GM13977 (cell line): ENCODE measurements around the gene EBF4.
"Not testable (repeated sequence)": the region's sequence is repeated elsewhere in the genome, so short reads cannot be mapped to it uniquely, and the experiment has no call there.

Experiments used
- DNase-seq: peaks from one replicate; pipeline ENCODE4 v3.0.0; 2012; ENCODE audit warnings: low spot score
- CTCF ChIP-seq: IDR thresholded peaks from 2 replicates; pipeline ENCODE4 v1.5.1; 2012; ENCODE audit warnings: mild to moderate bottlenecking, control low read depth; ENCODE audit not compliant: insufficient read depth; ENCODE audit errors: extremely low read depth, missing control alignments
- in situ Hi-C: fragments of 300-500 bp; cut with MboI; formaldehyde crosslinking; loops from one replicate; pipeline ENCODE4 v1.12.0; 2022; ENCODE audit warnings: low sequenced_read_pairs, low pct_unique_long_range_greater_than_20kb, mixed read lengths, inconsistent platforms; ENCODE audit not compliant: unreplicated experiment

The EBF4 gene

GRCh38 chr20:2695206-2695983 is 2.8 kb downstream of the EBF4 start:
- TF ChIP-seq CTCF = no peak
- in situ Hi-C loops = no loop called here
- no peak for DNase-seq

GRCh38 chr20:2695984-2696525 is 3.5 kb downstream of the EBF4 start:
- in situ Hi-C loops, DNase-seq: not testable (repeated sequence)

- no peak for TF ChIP-seq CTCF
- in situ Hi-C loops = no loop called here
- no peak for DNase-seq
Observed at GRCh38 chr20:2696646-2697045, 4.1 kb downstream of the EBF4 start.

- DNase-seq = no peak
- in situ Hi-C loops = no loop called here
- no peak for TF ChIP-seq CTCF
Observed at GRCh38 chr20:2697768-2698167, 5.2 kb downstream of the EBF4 start.

GRCh38 chr20:2698186-2698817 is 5.7 kb downstream of the EBF4 start:
- DNase-seq = no peak
- no peak for TF ChIP-seq CTCF
- in situ Hi-C loops = no loop called here

GRCh38 chr20:2698912-2699311 is 6.3 kb downstream of the EBF4 start:
- no peak for TF ChIP-seq CTCF
- in situ Hi-C loops = no loop called here
- no peak for DNase-seq

- in situ Hi-C loops = no loop called here
- no peak for DNase-seq
- TF ChIP-seq CTCF = no peak
Observed at GRCh38 chr20:2699775-2700413, 7.3 kb downstream of the EBF4 start.
